Type B pancreatic cell (in vitro differentiated cells): ENCODE data around the gene RNASE3. TPM values are rescaled to one million over a fixed set of nuclear protein-coding genes. Genes with fewer than 3 reads are reported as not detected.
"Not testable (repeated sequence)": the region's sequence is repeated elsewhere in the genome, so short reads cannot be mapped to it uniquely, and the experiment has no call there.

ENCODE experiments used
- DNase-seq: peaks from one replicate; pipeline ENCODE4 v3.0.0; 2021; ENCODE audit warnings: mixed read lengths; ENCODE audit not compliant: unreplicated experiment; ENCODE audit errors: extremely low spot score
- H3K27ac Mint-ChIP-seq: 2 replicates; pipeline ENCODE4 v1.8.0; 2021; ENCODE audit warnings: mild to moderate bottlenecking, mixed read lengths
- H3K27me3 Mint-ChIP-seq: 2 replicates; pipeline ENCODE4 v1.8.0; 2021; ENCODE audit warnings: mixed read lengths
- H3K36me3 Mint-ChIP-seq: 2 replicates; pipeline ENCODE4 v1.8.0; 2021; ENCODE audit warnings: mixed read lengths
- H3K4me1 Mint-ChIP-seq: one replicate; pipeline ENCODE4 v1.8.0; 2021; ENCODE audit warnings: mixed read lengths; ENCODE audit not compliant: unreplicated experiment
- H3K4me3 Mint-ChIP-seq: 2 replicates; pipeline ENCODE4 v1.8.0; 2021; ENCODE audit warnings: mild to moderate bottlenecking, mixed read lengths
- H3K9me3 Mint-ChIP-seq: 2 replicates; pipeline ENCODE4 v1.8.0; 2021; ENCODE audit warnings: mixed read lengths
- total RNA-seq: library from RNA; stranded (reverse); gene quantifications from 2 replicates; pipeline ENCODE4 v1.2.1, GENCODE V29; 2021; ENCODE audit warnings: low replicate concordance
- TF ChIP-seq, protein P1 (sequence below): fragments of 200-600 bp; sonication (generic); conservative IDR thresholded peaks from 2 replicates; pipeline ENCODE4 v1.5.0; 2021; ENCODE audit warnings: antibody characterized with exemption, mild to moderate bottlenecking

RNASE3 gene
- total RNA-seq, 1 donor from 2014 or later = not detected

DNA sequence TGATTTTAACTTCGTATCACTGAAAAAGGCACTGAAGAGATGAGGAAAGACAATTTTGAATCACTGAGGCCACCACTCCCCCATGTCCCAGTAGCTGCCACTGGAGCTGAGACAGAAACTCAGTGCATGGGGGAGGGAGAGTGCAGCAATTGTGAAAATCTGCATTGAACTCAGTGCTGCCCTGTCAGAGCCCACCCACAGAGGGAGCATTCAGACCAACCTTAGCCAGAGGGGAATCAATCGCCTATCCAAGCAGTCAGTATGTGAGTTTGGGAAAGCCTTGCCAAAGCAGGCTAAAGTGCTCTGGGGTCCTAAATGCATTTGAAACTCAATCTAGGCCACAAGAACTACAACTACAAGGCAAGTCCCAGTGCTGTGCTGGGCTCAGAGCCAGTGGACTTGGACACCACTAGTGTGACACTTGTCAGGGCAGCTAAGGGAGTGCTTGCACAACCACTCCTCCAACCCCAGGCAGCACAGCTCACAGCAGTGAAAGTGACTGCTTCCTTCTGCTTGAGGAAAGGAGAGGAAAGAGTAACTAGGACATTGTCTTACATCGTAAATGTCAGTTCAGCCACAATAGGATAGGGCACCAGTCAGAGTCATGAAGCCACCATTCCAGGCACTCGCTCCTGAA is 13.3 kb downstream of the RNASE3 start:
- TF ChIP-seq, protein P1, sequence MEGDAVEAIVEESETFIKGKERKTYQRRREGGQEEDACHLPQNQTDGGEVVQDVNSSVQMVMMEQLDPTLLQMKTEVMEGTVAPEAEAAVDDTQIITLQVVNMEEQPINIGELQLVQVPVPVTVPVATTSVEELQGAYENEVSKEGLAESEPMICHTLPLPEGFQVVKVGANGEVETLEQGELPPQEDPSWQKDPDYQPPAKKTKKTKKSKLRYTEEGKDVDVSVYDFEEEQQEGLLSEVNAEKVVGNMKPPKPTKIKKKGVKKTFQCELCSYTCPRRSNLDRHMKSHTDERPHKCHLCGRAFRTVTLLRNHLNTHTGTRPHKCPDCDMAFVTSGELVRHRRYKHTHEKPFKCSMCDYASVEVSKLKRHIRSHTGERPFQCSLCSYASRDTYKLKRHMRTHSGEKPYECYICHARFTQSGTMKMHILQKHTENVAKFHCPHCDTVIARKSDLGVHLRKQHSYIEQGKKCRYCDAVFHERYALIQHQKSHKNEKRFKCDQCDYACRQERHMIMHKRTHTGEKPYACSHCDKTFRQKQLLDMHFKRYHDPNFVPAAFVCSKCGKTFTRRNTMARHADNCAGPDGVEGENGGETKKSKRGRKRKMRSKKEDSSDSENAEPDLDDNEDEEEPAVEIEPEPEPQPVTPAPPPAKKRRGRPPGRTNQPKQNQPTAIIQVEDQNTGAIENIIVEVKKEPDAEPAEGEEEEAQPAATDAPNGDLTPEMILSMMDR = no peak
- no peak overlapping the region for H3K4me3 Mint-ChIP-seq
- no peaks in the 10 kb centered on the region for H3K36me3 Mint-ChIP-seq
- no peaks in the 10 kb centered on the region for H3K9me3 Mint-ChIP-seq
- peaks cover 4% of the 10 kb centered on the region for H3K27me3 Mint-ChIP-seq
- no peak overlapping the region for H3K27ac Mint-ChIP-seq
- no peaks in the 10 kb centered on the region for H3K4me1 Mint-ChIP-seq
- no peak for DNase-seq

GRCh38 chr14:20905676-20906075 is 14.5 kb downstream of the RNASE3 start:
- Mint-ChIP-seq H3K36me3 (no peaks in the 10 kb centered on the region), H3K4me3 (no peak overlapping the region), H3K9me3 (no peaks in the 10 kb centered on the region), H3K4me1 (no peaks in the 10 kb centered on the region), H3K27ac (no peak overlapping the region), H3K27me3 (peaks cover 2% of the 10 kb centered on the region)
- DNase-seq = no peak
- TF ChIP-seq, protein P1 = no peak

- no peaks in the 10 kb centered on the region for H3K36me3 Mint-ChIP-seq
- no peak overlapping the region for H3K4me3 Mint-ChIP-seq
- no peaks in the 10 kb centered on the region for H3K4me1 Mint-ChIP-seq
- DNase-seq = no peak
- TF ChIP-seq, protein P1 = no peak
- H3K9me3 Mint-ChIP-seq = no peaks in the 10 kb centered on the region
- no peaks in the 10 kb centered on the region for H3K27me3 Mint-ChIP-seq
- H3K27ac Mint-ChIP-seq = peak overlapping the region; percentile 56
Measured at GRCh38 chr14:20907214-20907613, 16.0 kb downstream of the RNASE3 start.

GRCh38 chr14:20910822-20911221 is 19.6 kb downstream of the RNASE3 start:
- not testable (repeated sequence) for H3K36me3 Mint-ChIP-seq, H3K4me1 Mint-ChIP-seq, H3K27ac Mint-ChIP-seq, H3K9me3 Mint-ChIP-seq, H3K27me3 Mint-ChIP-seq, DNase-seq, H3K4me3 Mint-ChIP-seq

DNA sequence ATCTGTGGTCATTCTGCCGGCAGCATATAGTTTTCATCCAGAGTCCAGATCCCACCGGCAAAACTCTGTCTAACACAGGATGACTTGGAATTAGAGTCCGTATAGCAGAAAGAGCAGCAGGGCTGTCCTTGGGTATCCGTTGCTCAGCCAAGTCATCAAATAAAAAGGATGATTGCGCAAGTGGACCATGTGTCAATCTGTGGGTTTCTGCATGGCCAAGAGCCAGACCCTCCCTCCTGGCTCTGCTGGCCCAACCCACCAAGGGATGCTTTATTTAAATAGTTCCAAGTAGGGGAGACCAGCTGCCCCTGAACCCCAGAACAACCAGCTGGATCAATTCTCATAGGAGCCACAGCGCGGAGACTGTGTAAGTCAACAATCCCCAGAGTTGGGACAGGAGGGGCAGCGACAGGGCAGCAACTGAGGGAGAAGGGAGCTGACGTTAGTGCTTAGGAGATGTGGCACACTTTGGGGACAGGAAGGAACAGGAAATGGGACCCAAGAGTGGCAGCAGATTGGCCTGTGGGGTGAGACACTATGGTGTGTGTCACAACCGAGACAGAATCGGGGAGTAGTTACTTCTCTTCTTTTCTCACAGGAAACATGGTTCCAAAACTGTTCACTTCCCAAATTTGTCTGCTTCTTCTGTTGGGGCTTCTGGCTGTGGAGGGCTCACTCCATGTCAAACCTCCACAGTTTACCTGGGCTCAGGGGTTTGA is 28.0 kb downstream of the RNASE3 start:
- H3K36me3 Mint-ChIP-seq = not testable (repeated sequence)

GRCh38 chr14:20923766-20924297 is 32.6 kb downstream of the RNASE3 start:
- H3K27me3 Mint-ChIP-seq = peaks cover 24% of the 10 kb centered on the region
- H3K36me3 Mint-ChIP-seq, H3K4me1 Mint-ChIP-seq, DNase-seq, H3K4me3 Mint-ChIP-seq, H3K9me3 Mint-ChIP-seq, H3K27ac Mint-ChIP-seq: not testable (repeated sequence)

More for the DNA sequence above, 28.0 kb downstream of the RNASE3 start:
- H3K27me3 Mint-ChIP-seq = peaks cover 31% of the 10 kb centered on the region
- H3K27ac Mint-ChIP-seq, DNase-seq, H3K4me1 Mint-ChIP-seq, H3K9me3 Mint-ChIP-seq, H3K4me3 Mint-ChIP-seq: not testable (repeated sequence)

GRCh38 chr14:20934148-20934762 is 43.1 kb downstream of the RNASE3 start:
- no peak overlapping the region for H3K27ac Mint-ChIP-seq
- H3K4me1 Mint-ChIP-seq = no peaks in the 10 kb centered on the region
- no peaks in the 10 kb centered on the region for H3K9me3 Mint-ChIP-seq
- TF ChIP-seq, protein P1 = peak; percentile 77
- H3K4me3 Mint-ChIP-seq = no peak overlapping the region
- DNase-seq = no peak
- H3K27me3 Mint-ChIP-seq = peaks cover 30% of the 10 kb centered on the region
- H3K36me3 Mint-ChIP-seq = no peaks in the 10 kb centered on the region
